HepG2 (cell line): Measurements from ENCODE around the gene TBC1D22A.

Experiments
- ARID3A ChIP-seq: IDR thresholded peaks from 2 replicates; pipeline ENCODE4 v1.6.1; 2012; ENCODE audit warnings: low read depth, low read length, improper control_type of control experiment
- DPF2 ChIP-seq: sonication (generic); formaldehyde crosslinking; IDR thresholded peaks from 2 replicates; pipeline ENCODE4 v1.4.0; 2020; ENCODE audit warnings: mild to moderate bottlenecking, low read depth, missing genetic modification reagents, borderline replicate concordance
- EP300 ChIP-seq, 3 experiments: sonication (generic) in 1 of 3; formaldehyde crosslinking in 1 of 3; IDR thresholded peaks; 2 replicates each; pipeline versions ENCODE4 v1.5.1 to v1.6.1; 2011 to 2020; ENCODE audit warnings: low read depth in 2 of 3, low read length in 2 of 3, borderline replicate concordance in 1 of 3, improper control_type of control experiment in 1 of 3, mild to moderate bottlenecking in 1 of 3, missing genetic modification reagents in 1 of 3, moderate library complexity in 1 of 3
- ESRRA ChIP-seq: sonication (generic); formaldehyde crosslinking; IDR thresholded peaks from 2 replicates; pipeline ENCODE4 v1.5.1; 2020; ENCODE audit warnings: mild to moderate bottlenecking, low read depth, missing genetic modification reagents
- ETV6 ChIP-seq: sonication (generic); formaldehyde crosslinking; conservative IDR thresholded peaks from 2 replicates; pipeline ENCODE4 v1.4.0; 2020; ENCODE audit warnings: missing genetic modification reagents
- EZH2 ChIP-seq: conservative IDR thresholded peaks from 2 replicates; pipeline ENCODE4 v1.6.1; 2012; ENCODE audit warnings: mild to moderate bottlenecking, low read depth, low read length, moderate library complexity
- NKX3-1 ChIP-seq: sonication (generic); formaldehyde crosslinking; IDR thresholded peaks from 2 replicates; pipeline ENCODE4 v1.5.0; 2020; ENCODE audit warnings: missing genetic modification reagents
- PATZ1 ChIP-seq: sonication (generic); formaldehyde crosslinking; IDR thresholded peaks from 2 replicates; pipeline ENCODE4 v1.4.0; 2020; ENCODE audit warnings: missing genetic modification reagents
- PBX3 ChIP-seq: sonication (generic); formaldehyde crosslinking; IDR thresholded peaks from 2 replicates; pipeline ENCODE4 v1.8.1; 2023; ENCODE audit warnings: missing genetic modification reagents, inconsistent platforms, borderline replicate concordance
- POLR2AphosphoS5 ChIP-seq: IDR thresholded peaks from 2 replicates; pipeline ENCODE4 v1.6.1; 2012; ENCODE audit warnings: low read depth, low read length
- RNF2 ChIP-seq: fragments of 450-650 bp; conservative IDR thresholded peaks from 2 replicates; pipeline ENCODE4 v1.6.1; 2016; ENCODE audit warnings: low read depth
- SRSF1 ChIP-seq: fragments of 200-400 bp; formaldehyde crosslinking; optimal IDR thresholded peaks from 2 replicates; pipeline ENCODE3; 2017; ENCODE audit warnings: mild to moderate bottlenecking, low read depth, low read length, moderate library complexity
- TF ChIP-seq, protein P1 (sequence below): sonication (generic); formaldehyde crosslinking; IDR thresholded peaks from 2 replicates; pipeline ENCODE4 v1.8.1; 2023; ENCODE audit warnings: mild to moderate bottlenecking, missing genetic modification reagents

GRCh38 chr22:47164514-47165337 is 402.3 kb downstream of the TBC1D22A start:
- no peak for TF ChIP-seq SRSF1
- no peak for TF ChIP-seq PBX3 (CRISPR knock-in tag)
- TF ChIP-seq ETV6 (CRISPR knock-in tag), result no peak
- no peak for TF ChIP-seq ARID3A
- TF ChIP-seq POLR2AphosphoS5, result no peak
- TF ChIP-seq EZH2, result no peak
- no peak for TF ChIP-seq NKX3-1 (CRISPR knock-in tag)
- peak; percentile 32; the same call in 1 of the 2 replicates for TF ChIP-seq PATZ1 (CRISPR knock-in tag)
- TF ChIP-seq DPF2 (CRISPR knock-in tag), result no peak
- 0 out of 4 replicates have a peak, but pooled peaks of 1 of the 2 experiments have one; percentile 14 for TF ChIP-seq EP300 (IDR thresholded peaks at IDR 0.05; ENCODE audit: low read depth in 2 of 2, low read length in 2 of 2)
- TF ChIP-seq EP300 (CRISPR knock-in tag; IDR thresholded peaks at IDR 0.05; ENCODE audit: borderline replicate concordance), result no peak
- TF ChIP-seq RNF2, result no peak
- TF ChIP-seq, protein P1, sequence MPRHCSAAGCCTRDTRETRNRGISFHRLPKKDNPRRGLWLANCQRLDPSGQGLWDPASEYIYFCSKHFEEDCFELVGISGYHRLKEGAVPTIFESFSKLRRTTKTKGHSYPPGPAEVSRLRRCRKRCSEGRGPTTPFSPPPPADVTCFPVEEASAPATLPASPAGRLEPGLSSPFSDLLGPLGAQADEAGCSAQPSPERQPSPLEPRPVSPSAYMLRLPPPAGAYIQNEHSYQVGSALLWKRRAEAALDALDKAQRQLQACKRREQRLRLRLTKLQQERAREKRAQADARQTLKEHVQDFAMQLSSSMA (CRISPR knock-in tag), result no peak
- no peak for TF ChIP-seq ESRRA (CRISPR knock-in tag)
